HG03159 (cell line): Measurements from ENCODE around the gene SRSF10.

Experiments used
- ATAC-seq: cut with Tn5 transposase; IDR thresholded peaks from one replicate; pipeline ENCODE4 v1.9.1; 2021; ENCODE audit warnings: mild to moderate bottlenecking, moderate library complexity; ENCODE audit not compliant: unreplicated experiment

The SRSF10 gene

GRCh38 chr1:23914921-23915320 is 65.2 kb downstream of the SRSF10 start:
- no peak for ATAC-seq
